GM19455 (cell line): ENCODE data around the gene KCTD10.

Source experiments
- ATAC-seq: cut with Tn5 transposase; IDR thresholded peaks from one replicate; pipeline ENCODE4 v1.9.1; 2021; ENCODE audit not compliant: unreplicated experiment

Gene KCTD10

DNA sequence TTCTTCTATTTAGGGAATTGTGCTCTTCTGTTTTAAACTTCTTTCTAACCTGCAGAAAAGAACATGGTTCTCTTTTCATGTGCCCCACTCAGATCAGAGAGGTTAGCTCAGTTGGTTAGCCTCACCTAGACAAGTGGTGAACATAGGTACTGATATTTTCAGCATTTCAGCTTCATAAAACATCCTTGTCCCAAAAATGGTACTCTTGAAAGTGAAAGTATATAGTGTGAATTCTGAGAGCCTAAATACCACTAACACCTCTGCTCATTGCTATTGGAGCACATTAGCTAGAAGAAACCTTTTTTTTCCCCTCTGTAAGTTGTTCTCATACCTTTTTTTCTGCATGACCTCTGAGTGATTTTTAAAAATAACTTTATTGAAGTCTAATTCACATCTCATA is 17.9 kb upstream of the KCTD10 start:
- ATAC-seq, result no peak

DNA sequence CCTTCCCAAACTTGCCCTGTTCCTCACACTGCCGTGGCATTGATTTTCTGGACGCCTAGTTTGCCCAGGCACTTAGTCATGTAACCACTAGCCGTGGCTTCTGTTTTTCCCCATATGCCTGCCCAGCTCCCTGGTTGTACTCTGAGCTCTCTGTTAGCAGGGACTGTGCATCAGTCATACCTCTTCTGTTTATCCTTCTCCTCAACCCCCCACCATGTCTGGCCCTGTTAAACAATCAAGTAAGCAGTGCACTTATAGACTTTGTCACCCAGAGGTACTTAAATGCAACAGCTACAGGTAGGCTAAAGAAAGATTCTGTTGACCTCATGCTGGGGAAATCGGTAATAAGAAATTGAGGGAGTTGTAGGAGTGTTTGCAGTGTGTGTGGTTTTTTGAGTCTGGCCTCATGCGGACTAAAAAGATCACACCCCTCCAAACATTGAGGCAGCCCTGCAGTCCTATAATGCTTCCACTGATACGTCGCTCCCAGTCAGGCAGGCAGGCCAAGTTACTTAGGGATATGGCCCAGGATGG is 17.3 kb upstream of the KCTD10 start:
- no peak for ATAC-seq

DNA sequence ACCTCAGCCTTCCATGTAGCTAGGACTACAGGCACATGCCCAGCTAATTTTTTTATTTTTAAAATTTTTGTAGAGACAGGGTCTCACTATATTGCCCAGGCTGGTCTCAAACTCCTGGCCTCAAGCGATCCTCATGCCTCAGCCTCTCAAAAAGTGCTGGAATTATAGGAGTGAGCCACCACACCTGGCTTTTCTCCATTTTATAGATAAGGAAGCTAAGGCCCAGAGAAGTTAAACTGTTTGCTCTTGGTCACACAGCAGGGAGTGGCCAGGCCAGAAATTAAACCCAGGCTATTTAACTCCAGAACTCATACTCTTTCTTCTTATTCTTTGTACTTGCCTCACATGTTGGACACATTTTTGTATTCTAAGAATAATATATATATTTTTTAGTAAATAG is 16.8 kb upstream of the KCTD10 start:
- ATAC-seq, result no peak

DNA sequence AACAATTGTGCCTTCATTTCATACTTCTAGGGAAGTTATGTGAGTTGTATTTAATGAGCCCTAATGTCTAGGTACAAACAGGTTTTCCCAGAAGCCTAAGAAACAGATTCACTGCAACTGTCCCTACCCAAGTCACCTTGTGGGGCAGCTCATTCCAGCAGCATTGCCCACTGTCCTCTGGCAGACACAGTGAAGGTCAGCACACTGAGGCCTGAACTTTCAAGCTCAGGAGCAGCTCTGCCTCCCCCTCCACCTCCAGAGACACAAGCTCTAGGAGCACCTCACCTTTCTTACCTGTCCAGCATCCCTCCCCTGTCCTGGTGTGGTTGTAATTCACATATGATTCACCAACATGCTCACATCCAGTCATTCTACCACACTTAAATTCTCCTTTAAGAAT is 16.0 kb upstream of the KCTD10 start:
- no peak for ATAC-seq

DNA sequence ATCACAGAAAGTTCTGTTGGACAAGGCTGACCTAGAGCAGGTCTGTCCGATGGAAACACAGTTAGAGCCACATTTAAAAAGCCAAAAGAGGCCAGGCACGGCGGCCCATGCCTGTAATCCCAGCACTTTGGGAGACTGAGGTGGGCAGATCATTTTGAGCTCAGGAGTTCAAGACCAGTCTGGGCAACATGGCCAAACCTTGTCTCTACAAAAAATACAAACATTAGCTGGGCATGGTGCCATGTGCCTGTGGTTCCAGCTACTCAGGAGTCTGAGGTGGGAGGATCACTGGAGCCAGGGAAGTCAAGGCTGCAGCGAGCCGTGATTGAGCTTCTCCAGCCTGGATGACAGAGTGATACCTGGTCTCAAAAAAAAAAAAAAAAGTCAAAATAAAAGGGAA is 15.3 kb upstream of the KCTD10 start:
- no peak for ATAC-seq

DNA sequence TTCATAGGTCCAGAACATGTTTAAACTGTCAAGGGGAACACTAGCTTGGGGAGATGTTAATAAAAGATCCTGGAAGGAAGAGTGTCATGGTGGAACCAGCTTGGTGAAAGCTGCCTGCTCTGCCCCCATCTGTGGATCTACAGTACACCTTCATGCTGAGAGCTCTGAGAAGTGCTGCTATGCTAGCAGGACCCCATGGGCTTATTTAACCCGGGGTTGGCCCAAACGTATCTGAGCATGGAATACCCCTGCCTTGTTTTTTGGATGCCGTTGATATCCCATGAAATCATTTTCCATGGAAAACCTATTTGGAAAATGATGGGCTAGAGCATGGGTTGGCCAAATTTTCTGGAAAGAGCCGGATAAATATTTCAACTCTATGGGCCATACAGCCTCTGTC is 14.6 kb upstream of the KCTD10 start:
- ATAC-seq, result no peak

DNA sequence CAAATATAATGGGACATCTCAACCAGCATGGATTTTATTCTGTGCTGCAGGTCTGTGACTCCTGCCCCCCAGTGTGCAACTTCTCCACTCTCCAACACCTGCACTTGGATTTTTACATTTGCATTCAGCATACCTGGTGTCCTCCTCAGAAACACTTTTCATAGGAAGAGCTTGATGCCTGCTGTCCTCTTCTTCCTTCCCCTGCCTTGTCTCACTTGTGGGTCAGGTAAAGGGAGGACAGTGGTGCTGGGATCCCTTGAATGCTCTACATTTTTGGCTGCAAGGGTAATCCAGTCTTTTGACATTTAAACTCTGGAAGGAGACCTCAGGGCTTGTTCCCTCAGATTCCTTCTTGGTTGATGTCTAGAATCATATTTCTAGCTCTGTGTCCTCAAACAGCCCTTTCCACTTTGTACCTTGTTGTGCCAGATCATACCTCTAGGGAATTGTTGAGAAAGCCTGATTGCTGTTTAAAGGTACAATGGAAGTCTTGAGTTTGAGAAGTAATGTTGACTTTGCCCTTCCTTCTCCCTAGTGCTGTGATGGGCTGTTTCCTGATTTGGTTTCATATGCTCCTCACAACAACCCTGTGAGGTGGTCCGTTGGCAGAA is 13.0 kb upstream of the KCTD10 start:
- ATAC-seq, result no peak

DNA sequence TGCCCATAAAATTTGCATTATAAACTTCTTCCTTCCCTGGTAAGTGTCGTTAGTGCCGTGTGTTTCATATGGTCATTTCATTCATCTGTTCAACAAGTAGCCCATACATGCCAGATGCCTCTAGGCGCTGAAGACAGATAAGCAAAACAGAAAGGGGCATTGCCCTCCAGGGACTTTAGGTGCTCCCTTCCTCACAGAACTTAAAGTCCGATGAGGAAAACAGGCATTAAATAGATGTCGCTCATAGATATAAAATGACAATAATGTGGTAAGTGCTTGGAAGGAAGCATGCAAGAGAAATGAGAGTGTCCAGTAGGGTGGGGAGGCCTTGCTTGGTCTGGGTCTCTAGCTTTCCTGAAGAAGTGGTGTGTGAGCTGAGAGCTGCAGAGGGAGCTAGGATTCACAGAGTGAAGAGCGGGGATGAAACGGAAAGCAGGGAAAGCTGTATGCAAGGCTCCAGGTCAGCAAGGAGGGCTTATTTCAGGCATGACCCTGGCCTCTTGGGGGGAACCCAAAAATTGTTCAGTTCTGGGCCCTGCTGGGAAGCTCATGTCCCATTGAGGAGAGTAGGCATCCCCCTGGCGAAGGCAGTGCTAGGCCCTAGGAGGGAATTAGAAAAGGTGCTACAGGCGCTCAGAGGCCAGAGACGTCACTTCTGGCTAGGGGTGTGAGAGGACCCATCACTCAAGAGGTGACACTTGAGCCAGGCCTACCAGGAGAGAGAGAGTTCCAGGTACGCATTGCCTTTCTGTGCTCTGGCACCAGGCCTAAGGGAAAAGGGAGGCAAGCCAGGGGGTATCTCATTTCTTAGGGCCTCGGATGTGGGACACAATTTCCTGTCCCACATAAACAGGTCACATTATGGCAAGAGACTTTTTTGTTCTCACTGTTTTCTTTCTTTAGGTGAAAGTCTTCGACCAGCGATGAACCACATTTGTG is 12.2 kb upstream of the KCTD10 start:
- ATAC-seq, result no peak

DNA sequence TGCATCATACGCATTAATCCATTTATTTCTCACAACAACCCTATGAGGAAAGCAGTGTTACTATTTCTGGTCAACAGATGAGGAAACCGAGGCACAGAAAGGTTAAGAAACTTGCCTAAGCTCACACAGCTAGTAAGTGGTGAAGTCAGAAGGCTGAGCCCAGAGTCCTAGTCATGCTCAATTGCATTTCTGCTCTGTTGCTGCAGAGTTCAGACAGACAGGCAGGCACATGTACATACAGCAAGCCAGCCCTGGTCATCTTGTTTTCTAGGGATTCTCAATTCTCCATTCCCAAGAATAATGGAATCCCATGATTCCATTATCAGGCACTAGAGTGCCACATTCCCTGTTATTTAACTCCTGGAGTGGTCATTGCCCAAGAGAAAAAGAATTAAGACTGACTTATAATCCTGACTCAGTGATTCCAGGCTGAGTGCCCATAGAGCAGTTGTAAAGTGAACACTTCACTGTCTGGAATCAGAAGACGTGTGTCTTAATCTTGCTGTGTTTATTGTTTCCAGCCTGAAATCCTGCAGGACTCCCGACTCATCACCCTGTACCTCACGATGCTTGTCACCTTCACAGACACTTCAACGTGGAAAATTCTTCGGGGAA is 11.1 kb upstream of the KCTD10 start:
- no peak for ATAC-seq

DNA sequence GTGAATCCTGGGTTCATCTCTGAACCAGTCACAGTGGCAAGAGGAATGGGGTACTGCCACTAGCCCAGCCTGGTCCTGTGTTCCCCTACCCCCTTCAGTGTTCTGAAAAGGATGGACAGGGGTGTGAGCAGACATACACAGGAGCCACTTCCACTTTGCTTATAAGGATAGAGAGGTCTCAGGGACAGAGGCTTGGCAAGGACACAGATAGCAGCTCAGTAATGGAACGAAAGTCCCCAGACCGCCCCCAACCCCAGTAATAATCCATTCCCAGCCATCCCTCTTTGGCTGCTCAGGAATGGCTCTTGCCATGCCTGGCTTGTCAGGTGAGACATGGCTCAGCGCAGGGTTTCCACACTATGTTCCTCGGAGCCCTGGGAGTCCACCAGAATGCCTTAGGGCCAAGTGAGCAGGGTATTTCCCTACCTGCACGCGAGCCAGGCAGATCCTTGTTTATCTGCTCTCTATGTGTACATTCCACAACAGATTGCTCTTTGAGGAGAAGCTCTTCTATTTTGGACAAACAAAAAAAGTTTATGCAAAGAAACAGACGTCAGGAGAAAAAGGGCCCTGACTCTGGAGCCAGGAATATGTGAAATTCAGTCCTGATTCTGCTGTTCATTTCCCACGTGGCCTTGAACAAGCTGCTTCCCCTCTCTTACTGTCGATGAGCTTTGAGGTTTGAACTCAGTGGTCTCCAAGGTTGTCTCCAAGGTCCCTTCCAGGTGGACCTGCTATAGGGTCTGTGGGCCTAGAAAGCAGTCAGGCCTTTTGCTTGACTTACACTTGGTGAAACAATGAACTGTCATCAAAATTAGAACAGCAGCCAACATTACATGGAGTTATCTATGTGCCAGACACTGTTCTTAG is 10.3 kb upstream of the KCTD10 start:
- no peak for ATAC-seq

DNA sequence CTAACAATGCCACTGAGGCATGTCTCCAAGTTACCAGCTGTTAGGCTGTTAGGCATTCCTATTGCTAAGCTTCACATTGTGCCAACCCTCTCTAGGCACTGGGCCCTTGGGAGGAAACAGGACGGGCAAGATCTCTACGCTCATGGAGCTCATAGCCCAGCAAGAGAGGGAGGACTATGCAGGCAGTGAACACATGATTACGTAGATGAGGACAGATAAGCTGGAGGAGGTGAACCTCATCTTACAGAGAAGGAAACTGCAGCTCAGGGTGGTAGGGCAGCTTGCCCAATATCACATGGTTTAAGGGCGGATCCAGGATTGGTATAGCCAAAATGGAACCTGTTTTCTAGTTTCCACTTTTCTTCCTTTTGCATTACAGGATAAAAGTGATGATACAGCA is 8.1 kb upstream of the KCTD10 start:
- no peak for ATAC-seq

DNA sequence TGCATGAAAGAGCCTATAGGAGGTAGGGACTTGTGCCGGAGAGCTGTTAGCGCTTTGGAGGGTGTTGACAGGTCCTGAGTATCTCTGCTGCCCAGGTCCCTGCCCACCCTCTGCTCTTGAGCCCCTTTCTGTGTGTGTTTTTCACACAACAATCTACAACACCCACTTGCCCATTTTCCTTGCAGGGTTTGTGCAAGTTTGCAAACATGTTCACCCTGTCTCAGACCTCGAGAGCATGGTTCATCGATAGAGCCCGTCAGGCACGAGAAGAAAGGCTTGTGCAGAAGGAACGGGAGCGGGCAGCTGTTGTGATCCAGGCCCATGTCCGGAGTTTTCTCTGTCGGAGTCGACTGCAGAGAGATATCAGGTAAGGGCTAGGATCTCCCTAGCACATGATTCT is 6.2 kb upstream of the KCTD10 start:
- no peak for ATAC-seq

DNA sequence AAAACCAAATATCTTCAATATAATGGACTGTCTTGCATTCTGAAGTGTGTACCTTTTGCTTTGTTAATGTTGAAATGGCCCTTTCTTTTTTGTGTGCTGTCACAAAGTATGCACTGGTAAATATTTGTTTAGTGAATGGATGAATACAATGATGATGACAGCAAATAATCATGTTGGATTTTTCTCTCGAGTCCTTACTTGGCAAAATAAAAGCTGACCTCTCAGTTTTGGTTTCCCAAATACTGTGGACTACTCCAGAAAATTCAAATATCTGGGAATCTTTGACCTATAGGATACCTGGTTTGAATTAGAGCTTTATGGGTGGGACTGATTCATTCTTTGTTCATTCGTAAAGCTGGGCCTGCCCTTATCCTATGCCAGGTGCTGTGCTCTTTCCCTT is 5.8 kb upstream of the KCTD10 start:
- no peak for ATAC-seq

DNA sequence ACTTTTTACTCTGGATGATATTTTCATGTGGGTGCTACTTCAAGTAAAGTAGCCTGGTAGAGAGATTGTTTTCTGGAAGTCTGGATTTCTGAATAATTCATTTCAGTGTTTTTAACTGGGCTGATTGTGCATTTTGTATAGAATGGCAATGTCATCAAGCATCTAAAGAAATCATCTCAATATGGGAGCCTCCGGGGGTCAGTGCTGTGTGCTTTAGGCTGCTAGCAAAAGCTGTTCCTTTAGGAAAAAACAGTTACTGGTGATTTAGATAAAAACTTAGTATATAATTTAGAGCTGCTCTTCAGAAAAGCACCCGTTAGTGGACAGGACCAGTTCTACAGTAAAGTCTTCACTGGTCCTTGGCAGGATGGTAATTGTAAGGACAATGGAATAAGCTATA is 5.4 kb upstream of the KCTD10 start:
- ATAC-seq, result no peak

DNA sequence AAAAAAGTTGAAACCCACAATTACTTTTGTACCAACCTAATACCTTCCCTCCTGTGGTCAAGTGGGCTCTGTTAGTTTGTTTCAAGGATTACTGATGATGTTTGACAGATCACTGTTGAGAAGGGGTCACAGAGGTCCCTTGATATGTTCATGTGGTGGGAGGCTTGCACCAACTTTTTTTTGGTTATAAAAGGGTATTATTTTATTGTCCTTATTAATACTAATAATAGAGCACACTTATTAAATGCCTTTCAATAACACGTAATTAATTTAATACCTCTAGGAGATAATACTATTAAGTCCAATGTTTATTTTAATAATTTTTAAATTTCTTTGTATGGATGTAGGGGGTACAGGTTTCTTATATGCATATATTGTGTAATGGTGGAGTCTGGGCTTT is 4.8 kb upstream of the KCTD10 start:
- no peak for ATAC-seq

DNA sequence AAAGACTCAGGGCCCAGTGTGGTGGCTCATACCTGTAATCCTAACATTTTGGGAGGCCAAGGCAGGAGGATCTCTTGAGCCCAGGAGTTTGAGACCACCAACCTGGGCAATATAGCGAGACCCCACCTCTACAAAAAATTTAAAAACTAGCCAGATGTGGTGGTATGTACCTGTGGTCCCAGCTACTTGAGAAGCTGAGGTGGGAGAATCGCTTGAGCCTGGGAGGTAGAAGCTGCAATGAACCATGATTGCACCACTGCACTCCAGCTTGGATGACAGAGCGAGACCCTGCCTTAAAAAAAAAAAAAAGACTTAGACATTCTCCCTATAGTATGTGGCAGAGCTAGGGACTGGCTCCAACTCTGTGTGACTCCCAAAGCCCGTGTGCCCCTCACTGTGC is 3.3 kb upstream of the KCTD10 start:
- ATAC-seq, result no peak

DNA sequence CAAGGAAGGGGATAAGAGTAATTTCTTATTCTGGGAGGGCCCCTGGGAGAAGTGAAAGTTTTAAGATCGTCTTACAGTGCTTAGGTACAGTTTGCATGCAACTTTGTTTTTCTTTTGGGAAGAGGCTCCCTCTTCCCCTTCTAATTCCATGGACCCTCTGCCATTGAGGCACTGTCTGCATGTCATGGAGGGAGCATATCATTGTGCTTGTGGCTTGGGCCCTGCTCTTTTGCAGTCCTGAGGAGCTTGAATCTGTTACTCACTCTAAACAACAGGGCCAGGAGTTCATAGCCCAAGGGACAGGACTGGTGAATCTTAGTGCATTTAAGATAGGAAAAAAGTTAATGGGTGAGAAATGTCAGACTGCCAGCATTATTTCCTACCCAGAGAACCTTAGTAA is 2.7 kb upstream of the KCTD10 start:
- no peak for ATAC-seq

DNA sequence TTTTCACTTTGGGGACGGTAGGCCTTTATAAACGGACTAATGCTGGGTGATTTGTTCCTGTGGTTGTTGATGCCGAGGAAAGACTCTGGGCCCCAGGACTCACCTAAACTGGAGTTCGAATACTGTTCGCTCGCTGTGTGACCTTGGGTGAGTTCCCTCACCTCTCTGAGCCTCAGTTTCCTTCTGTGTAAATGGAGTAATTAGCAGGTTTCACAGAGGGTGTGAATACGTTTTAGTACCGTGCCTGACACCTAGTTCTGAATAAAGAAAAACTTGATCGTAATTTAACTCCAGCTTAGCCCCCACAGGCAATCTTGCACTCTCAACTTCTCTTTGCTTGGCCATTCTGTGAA is 839 bp upstream of the KCTD10 start:
- ATAC-seq, result no peak

DNA sequence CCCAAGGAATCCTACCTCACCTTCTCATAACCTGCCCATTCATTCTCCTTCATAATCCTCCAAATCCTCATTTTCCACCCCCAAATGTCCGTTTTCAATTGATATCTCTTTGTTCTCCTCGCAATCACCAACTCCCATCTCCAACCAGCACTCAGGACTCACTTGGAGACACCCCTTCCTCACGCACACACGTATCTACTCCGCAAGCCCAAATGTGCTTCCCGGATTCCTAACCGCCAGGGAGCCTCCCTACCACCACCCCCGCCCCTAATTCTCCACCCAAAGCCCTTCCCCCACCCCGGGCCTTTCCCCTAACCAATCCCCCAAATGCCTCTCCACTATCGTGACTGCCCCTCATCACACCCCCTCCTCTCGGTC is 304 bp downstream of the KCTD10 start:
- ATAC-seq, result no peak

DNA sequence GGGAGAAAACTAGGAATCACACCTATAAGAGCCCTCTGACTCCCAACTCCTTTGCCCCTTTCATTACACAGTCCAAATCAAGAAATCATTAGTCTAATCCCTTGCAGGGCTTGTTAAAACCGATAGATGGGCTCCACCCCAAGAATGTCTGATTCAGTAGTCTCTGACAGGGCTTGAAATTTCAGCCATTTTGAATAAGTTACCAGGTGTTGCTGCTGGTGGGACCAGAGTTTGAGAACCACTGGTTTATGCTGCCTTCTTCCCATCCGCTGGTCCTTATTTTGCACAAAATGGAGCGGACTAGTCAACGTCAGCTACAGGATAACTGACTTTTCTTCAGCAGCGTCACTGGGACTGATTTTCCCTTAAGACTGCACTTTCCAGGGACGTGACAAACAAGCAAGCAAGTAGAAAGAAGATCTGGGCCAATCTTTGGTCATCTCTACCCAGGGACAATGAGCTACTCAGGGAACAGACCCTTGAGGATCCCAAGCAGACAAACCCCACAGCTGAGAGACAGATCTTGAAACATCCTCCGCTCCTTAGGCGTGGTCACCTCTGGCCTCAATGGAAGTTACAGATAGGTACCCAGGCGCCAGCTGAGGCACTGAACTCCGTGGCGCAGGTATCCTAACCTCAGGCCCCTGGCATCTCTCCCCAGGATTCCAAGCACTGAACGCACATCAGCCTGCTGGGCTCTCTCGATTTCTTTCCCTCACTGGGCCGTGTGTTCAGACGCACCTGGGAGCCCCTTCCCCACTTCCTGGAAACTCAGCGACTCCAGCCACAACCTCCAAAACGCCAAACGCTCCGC is 900 bp downstream of the KCTD10 start:
- ATAC-seq, result no peak
